ENCODE data around the gene CD2AP. TPM values are rescaled to one million over a fixed set of nuclear protein-coding genes. Genes with fewer than 3 reads are reported as not detected.

Gene CD2AP
- total RNA-seq, 1 donor from 2014 or later: 23.6 TPM

DNA sequence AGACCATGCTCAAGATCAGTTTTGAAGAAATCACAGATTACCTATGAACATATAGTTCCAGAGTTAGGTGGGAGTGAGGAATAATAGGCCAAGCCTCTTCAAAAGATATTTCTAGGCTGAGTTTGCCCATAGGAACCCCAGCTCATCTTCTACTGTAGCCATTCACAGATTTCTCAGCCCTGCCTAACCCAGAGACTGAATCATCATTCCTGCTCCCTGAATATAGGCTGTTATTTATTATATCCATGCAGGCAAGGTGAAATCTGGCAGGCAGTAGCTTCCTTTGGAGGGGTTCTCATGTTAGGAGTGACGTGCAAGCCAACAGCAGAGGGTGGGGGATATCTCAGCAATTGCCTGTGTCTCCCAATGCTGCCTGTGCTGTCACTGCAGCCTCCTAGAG, 195.2 kb downstream of the CD2AP start:
- Histone ChIP-seq H3K4me3 (no peak overlapping the region), H3K9me3 (no peaks in the 10 kb centered on the region), H3K4me1 (no peaks in the 10 kb centered on the region), H3K36me3 (no peaks in the 10 kb centered on the region), H3K27ac (no peak overlapping the region), H3K27me3 (no peaks in the 10 kb centered on the region)
- TF ChIP-seq POLR2AphosphoS5 (IDR thresholded peaks at IDR 0.05; ENCODE audit: insufficient read depth in 1 of 2, low read depth in 1 of 2) (no peak), POLR2A (IDR thresholded peaks at IDR 0.05) (no peak)
- TF ChIP-seq, protein P1, sequence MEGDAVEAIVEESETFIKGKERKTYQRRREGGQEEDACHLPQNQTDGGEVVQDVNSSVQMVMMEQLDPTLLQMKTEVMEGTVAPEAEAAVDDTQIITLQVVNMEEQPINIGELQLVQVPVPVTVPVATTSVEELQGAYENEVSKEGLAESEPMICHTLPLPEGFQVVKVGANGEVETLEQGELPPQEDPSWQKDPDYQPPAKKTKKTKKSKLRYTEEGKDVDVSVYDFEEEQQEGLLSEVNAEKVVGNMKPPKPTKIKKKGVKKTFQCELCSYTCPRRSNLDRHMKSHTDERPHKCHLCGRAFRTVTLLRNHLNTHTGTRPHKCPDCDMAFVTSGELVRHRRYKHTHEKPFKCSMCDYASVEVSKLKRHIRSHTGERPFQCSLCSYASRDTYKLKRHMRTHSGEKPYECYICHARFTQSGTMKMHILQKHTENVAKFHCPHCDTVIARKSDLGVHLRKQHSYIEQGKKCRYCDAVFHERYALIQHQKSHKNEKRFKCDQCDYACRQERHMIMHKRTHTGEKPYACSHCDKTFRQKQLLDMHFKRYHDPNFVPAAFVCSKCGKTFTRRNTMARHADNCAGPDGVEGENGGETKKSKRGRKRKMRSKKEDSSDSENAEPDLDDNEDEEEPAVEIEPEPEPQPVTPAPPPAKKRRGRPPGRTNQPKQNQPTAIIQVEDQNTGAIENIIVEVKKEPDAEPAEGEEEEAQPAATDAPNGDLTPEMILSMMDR (IDR thresholded peaks at IDR 0.05): no peak
- intact Hi-C loops (cut with DNase I): no loop called here
- DNase-seq (ENCODE audit: extremely low spot score in 2 of 2): no peak

DNA sequence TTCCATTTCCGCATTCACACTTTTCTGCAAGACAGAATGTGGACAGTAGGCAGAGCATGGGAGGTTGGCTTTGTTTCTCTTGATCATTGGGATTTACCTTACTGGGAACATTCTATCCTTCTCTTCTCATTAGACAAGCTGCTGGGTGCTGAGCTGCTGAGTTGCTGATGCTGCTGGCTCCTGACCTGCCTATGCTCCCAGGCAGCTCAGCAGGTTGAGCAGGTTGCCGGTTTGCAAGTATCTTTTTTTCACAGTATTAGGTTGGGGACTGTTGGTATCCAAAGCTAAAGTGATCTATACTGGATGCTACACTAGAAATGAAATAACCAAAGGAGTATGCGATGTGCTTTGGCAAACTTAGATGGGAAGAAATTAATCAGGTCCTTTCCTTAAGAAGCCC, 197.1 kb downstream of the CD2AP start:
- Histone ChIP-seq H3K27ac (no peak overlapping the region), H3K4me3 (no peak overlapping the region), H3K9me3 (no peaks in the 10 kb centered on the region), H3K36me3 (no peaks in the 10 kb centered on the region), H3K27me3 (no peaks in the 10 kb centered on the region), H3K4me1 (no peaks in the 10 kb centered on the region)
- intact Hi-C loops (cut with DNase I): no loop called here
- no peak for DNase-seq (ENCODE audit: extremely low spot score in 2 of 2)
- TF ChIP-seq POLR2AphosphoS5 (IDR thresholded peaks at IDR 0.05; ENCODE audit: insufficient read depth in 1 of 2, low read depth in 1 of 2): peak in 1 of 2 donors; percentile 14
- TF ChIP-seq, protein P1 (IDR thresholded peaks at IDR 0.05): no peak

Small RNA genes lying within 50 kb of the gene (small RNA-seq; reads per million reads assigned to genes)
- not detected for gene RF00019

Other genes starting within 250 kb of the CD2AP start
- 30.4 TPM for gene TNFRSF21, start 167.9 kb upstream of the CD2AP start, total RNA-seq
- gene ADGRF4, start 220.8 kb downstream of the CD2AP start, total RNA-seq: 10.1 TPM

All from vagina (tissue), 2 donors.